Measurements from ENCODE around the gene TMEM260. TPM values are rescaled to one million over a fixed set of nuclear protein-coding genes. Genes with fewer than 3 reads are reported as not detected.

TMEM260 gene
- polyA plus RNA-seq, 1 of the 3 experiments (the other 2 are of a cell fraction), result 5.4 TPM

DNA sequence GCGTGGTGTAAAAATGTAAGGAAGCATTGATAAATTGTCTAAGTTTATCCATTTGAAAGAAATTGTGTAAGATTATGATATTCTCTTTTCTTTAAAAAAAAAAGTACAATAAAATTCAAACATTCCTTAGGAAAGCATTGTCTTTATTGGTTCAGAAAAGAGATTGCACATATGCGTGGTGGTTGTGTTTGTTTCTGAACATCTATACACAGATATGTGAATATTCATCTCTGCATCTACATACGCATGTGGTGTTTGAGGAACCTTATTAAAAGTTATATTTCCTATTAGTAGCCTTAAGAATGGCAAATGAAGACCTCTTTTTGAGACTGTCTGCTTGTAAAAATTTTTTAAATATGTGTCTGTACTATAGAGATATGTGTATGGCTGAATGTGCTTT is 69.8 kb downstream of the TMEM260 start:
- no peak overlapping the region for H3K4me3 ChIP-seq (ENCODE audit: low read depth in 2 of 2, low read length in 1 of 2)
- no peaks in the 10 kb centered on the region for H3K79me2 ChIP-seq (ENCODE audit: insufficient read depth)
- POLR2A ChIA-PET, result no interaction called here
- H3K36me3 ChIP-seq (replicated peaks in 1 of 2; ENCODE audit: control insufficient read depth in 1 of 2, insufficient read depth in 2 of 2, low read length in 1 of 2), result peaks cover 4 to 5% of the 10 kb centered on the region in 2 experiments
- no peak for TF ChIP-seq GABPA (IDR thresholded peaks at IDR 0.05; ENCODE audit: low read depth)
- no peak for TF ChIP-seq TCF12 (IDR thresholded peaks at IDR 0.05)
- TF ChIP-seq NRF1 (IDR thresholded peaks at IDR 0.05; ENCODE audit: low read depth, low read length), result no peak
- no peak for TF ChIP-seq TEAD4 (IDR thresholded peaks at IDR 0.05; ENCODE audit: borderline replicate concordance, insufficient read depth)
- TF ChIP-seq RFX5 (IDR thresholded peaks at IDR 0.05; ENCODE audit: low read length), result no peak
- no peak for TF ChIP-seq USF1 (IDR thresholded peaks at IDR 0.05; ENCODE audit: borderline replicate concordance, low read depth)
- TF ChIP-seq MXI1 (IDR thresholded peaks at IDR 0.05; ENCODE audit: low read depth, low read length), result no peak
- no peak for TF ChIP-seq FOXM1 (IDR thresholded peaks at IDR 0.05; ENCODE audit: low read depth)
- TF ChIP-seq, protein P1, sequence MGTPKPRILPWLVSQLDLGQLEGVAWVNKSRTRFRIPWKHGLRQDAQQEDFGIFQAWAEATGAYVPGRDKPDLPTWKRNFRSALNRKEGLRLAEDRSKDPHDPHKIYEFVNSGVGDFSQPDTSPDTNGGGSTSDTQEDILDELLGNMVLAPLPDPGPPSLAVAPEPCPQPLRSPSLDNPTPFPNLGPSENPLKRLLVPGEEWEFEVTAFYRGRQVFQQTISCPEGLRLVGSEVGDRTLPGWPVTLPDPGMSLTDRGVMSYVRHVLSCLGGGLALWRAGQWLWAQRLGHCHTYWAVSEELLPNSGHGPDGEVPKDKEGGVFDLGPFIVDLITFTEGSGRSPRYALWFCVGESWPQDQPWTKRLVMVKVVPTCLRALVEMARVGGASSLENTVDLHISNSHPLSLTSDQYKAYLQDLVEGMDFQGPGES (IDR thresholded peaks at IDR 0.05; ENCODE audit: low read depth, low read length), result no peak
- TF ChIP-seq CTCF (IDR thresholded peaks at IDR 0.05), result no peak
- TF ChIP-seq FOSL2 (IDR thresholded peaks at IDR 0.05; ENCODE audit: borderline replicate concordance, low read depth), result no peak
- TF ChIP-seq SMC3 (IDR thresholded peaks at IDR 0.05; ENCODE audit: low read depth, low read length), result no peak
- no peak for TF ChIP-seq MEF2A (IDR thresholded peaks at IDR 0.05; ENCODE audit: borderline replicate concordance, low read depth)
- no peak for TF ChIP-seq ZBTB33 (IDR thresholded peaks at IDR 0.05; ENCODE audit: borderline replicate concordance, low read depth)
- TF ChIP-seq PBX3 (IDR thresholded peaks at IDR 0.05), result no peak
- no peak for TF ChIP-seq RXRA (IDR thresholded peaks at IDR 0.05; ENCODE audit: borderline replicate concordance, low read depth)
- TF ChIP-seq NFIC (IDR thresholded peaks at IDR 0.05; ENCODE audit: borderline replicate concordance), result no peak
- TF ChIP-seq, protein P2, sequence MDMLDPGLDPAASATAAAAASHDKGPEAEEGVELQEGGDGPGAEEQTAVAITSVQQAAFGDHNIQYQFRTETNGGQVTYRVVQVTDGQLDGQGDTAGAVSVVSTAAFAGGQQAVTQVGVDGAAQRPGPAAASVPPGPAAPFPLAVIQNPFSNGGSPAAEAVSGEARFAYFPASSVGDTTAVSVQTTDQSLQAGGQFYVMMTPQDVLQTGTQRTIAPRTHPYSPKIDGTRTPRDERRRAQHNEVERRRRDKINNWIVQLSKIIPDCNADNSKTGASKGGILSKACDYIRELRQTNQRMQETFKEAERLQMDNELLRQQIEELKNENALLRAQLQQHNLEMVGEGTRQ (IDR thresholded peaks at IDR 0.05; ENCODE audit: borderline replicate concordance, low read depth, low read length), result no peak
- no peak for TF ChIP-seq REST (IDR thresholded peaks at IDR 0.05; ENCODE audit: low read depth, low read length)
- no peak overlapping the region for H3K4me2 ChIP-seq
- H3K9ac ChIP-seq, result no peak overlapping the region
- CTCF ChIA-PET, result interaction anchor here (1.1 kb wide), 1 partner anchor 11 kb away, joined by 3 read pairs; no protein-coding TSS in a partner anchor
- H3K4me1 ChIP-seq (ENCODE audit: control insufficient read depth in 1 of 2, insufficient read depth in 2 of 2, low read depth in 1 of 2, low read length in 1 of 2), result no peaks in the 10 kb centered on the region; a peak in 1 of 4 replicates
- no peak overlapping the region for H3K27ac ChIP-seq (ENCODE audit: low read depth in 2 of 2, low read length in 1 of 2)
- H3F3A ChIP-seq (replicated peaks; ENCODE audit: insufficient read depth), result no peaks in the 10 kb centered on the region
- no peak for DNase-seq
- no peak overlapping the region for H2AFZ ChIP-seq (ENCODE audit: low read depth)
- WGBS (ENCODE audit: low lambda C conversion rate), result 96% methylated on average over 3 of the region's 3 CpGs
- no peaks in the 10 kb centered on the region for H4K20me1 ChIP-seq (ENCODE audit: insufficient read depth)
- H3K9me2 ChIP-seq, result no peaks in the 10 kb centered on the region
- H3K9me3 ChIP-seq, result no peaks in the 10 kb centered on the region
- no peaks in the 10 kb centered on the region for H3K27me3 ChIP-seq (ENCODE audit: insufficient read depth)
